T-helper 17 cell (primary cell): ENCODE measurements around the gene TTYH2. TPM values are rescaled to one million over a fixed set of nuclear protein-coding genes. Genes with fewer than 3 reads are reported as not detected.
A peak's percentile ranks its signal among the peaks of the same experiment; 100 is the strongest.

ENCODE experiments used
- ATAC-seq: fragments of 150-1000 bp; cut with Tn5 transposase; 2 replicates; pipeline ENCODE4 v1.10.0; 2021; ENCODE audit warnings: mild to moderate bottlenecking, moderate library complexity
- DNase-seq, 3 donors: peaks; one replicate each; pipeline versions ENCODE4 v3.0.0 to v3.0.0-alpha.2; 2020 to 2021
- H3K9me3 ChIP-seq: one replicate; pipeline ENCODE4 v1.7.0; 2013; ENCODE audit warnings: low read length, mild to moderate bottlenecking; ENCODE audit not compliant: control insufficient read depth, poor library complexity, severe bottlenecking
- H3K27ac Mint-ChIP-seq: one replicate; pipeline ENCODE4 v1.8.0; 2022; ENCODE audit warnings: mild to moderate bottlenecking, moderate library complexity, mixed read lengths
- H3K27me3 Mint-ChIP-seq: one replicate; pipeline ENCODE4 v1.8.0; 2022; ENCODE audit warnings: mixed read lengths
- H3K36me3 Mint-ChIP-seq: one replicate; pipeline ENCODE4 v1.8.0; 2022; ENCODE audit warnings: low read depth, mixed read lengths
- H3K4me1 Mint-ChIP-seq: one replicate; pipeline ENCODE4 v1.8.0; 2022; ENCODE audit warnings: mild to moderate bottlenecking, mixed read lengths
- H3K4me3 Mint-ChIP-seq: one replicate; pipeline ENCODE4 v1.8.0; 2022; ENCODE audit warnings: mild to moderate bottlenecking, moderate library complexity, mixed read lengths
- total RNA-seq, 4 donors: library from RNA in 2 of 4; stranded (reverse) in 2 of 4; gene quantifications; one replicate each; pipeline ENCODE4 v1.2.3 and lab custom pipeline; 2022 to 2026

TTYH2 gene
- total RNA-seq, 2 donors from 2014 or later: 19.8 to 23.2 TPM

- DNase-seq (no peak), ATAC-seq (no peak)
- Mint-ChIP-seq H3K27me3 (no peaks in the 10 kb centered on the region), H3K36me3 (peaks cover 3% of the 10 kb centered on the region), H3K27ac (no peak overlapping the region), H3K4me1 (peaks cover 3% of the 10 kb centered on the region), H3K4me3 (no peak overlapping the region)
- H3K9me3 ChIP-seq: no peaks in the 10 kb centered on the region
Measured at GRCh38 chr17:74239172-74239571, 25.8 kb downstream of the TTYH2 start.

GRCh38 chr17:74240618-74241205 lies 27.3 kb downstream of the TTYH2 start:
- DNase-seq: no peak
- Mint-ChIP-seq H3K27me3 (no peaks in the 10 kb centered on the region), H3K4me1 (peaks cover 3% of the 10 kb centered on the region), H3K4me3 (no peak overlapping the region), H3K27ac (no peak overlapping the region), H3K36me3 (peaks cover 3% of the 10 kb centered on the region)
- ATAC-seq: no peak
- no peaks in the 10 kb centered on the region for H3K9me3 ChIP-seq

- no peak for ATAC-seq
- no peak overlapping the region for H3K4me3 Mint-ChIP-seq
- H3K27ac Mint-ChIP-seq: no peak overlapping the region
- no peaks in the 10 kb centered on the region for H3K9me3 ChIP-seq
- H3K36me3 Mint-ChIP-seq: peaks cover 3% of the 10 kb centered on the region
- DNase-seq: no peak
- H3K4me1 Mint-ChIP-seq: peaks cover 3% of the 10 kb centered on the region
- H3K27me3 Mint-ChIP-seq: no peaks in the 10 kb centered on the region
Measured at GRCh38 chr17:74241431-74241830, 28.1 kb downstream of the TTYH2 start.

GRCh38 chr17:74241847-74242246 lies 28.5 kb downstream of the TTYH2 start:
- H3K27ac Mint-ChIP-seq: no peak overlapping the region
- H3K4me3 Mint-ChIP-seq: no peak overlapping the region
- DNase-seq: no peak

GRCh38 chr17:74243013-74243755 lies 29.8 kb downstream of the TTYH2 start:
- no peak overlapping the region for H3K4me3 Mint-ChIP-seq
- no peaks in the 10 kb centered on the region for H3K9me3 ChIP-seq
- no peak overlapping the region for H3K27ac Mint-ChIP-seq
- ATAC-seq (no peak), DNase-seq (no peak)
- H3K36me3 Mint-ChIP-seq: peaks cover 3% of the 10 kb centered on the region
- H3K4me1 Mint-ChIP-seq: peaks cover 5% of the 10 kb centered on the region
- no peaks in the 10 kb centered on the region for H3K27me3 Mint-ChIP-seq

More at GRCh38 chr17:74241847-74242246, 28.5 kb downstream of the TTYH2 start:
- ATAC-seq: no peak
- H3K4me1 Mint-ChIP-seq: peaks cover 5% of the 10 kb centered on the region
- no peaks in the 10 kb centered on the region for H3K9me3 ChIP-seq
- H3K36me3 Mint-ChIP-seq: peaks cover 3% of the 10 kb centered on the region
- no peaks in the 10 kb centered on the region for H3K27me3 Mint-ChIP-seq

- Mint-ChIP-seq H3K36me3 (peaks cover 3% of the 10 kb centered on the region), H3K27me3 (no peaks in the 10 kb centered on the region), H3K27ac (no peak overlapping the region), H3K4me3 (no peak overlapping the region), H3K4me1 (peaks cover 5% of the 10 kb centered on the region)
- H3K9me3 ChIP-seq: no peaks in the 10 kb centered on the region
- no peak for ATAC-seq
- DNase-seq: no peak
Measured at GRCh38 chr17:74244128-74244527, 30.8 kb downstream of the TTYH2 start.

GRCh38 chr17:74244548-74244947 lies 31.2 kb downstream of the TTYH2 start:
- ATAC-seq: no peak
- H3K27ac Mint-ChIP-seq: no peak overlapping the region
- H3K4me1 Mint-ChIP-seq: peaks cover 5% of the 10 kb centered on the region
- peaks cover 2% of the 10 kb centered on the region for H3K36me3 Mint-ChIP-seq
- no peaks in the 10 kb centered on the region for H3K9me3 ChIP-seq
- no peaks in the 10 kb centered on the region for H3K27me3 Mint-ChIP-seq
- DNase-seq: no peak
- H3K4me3 Mint-ChIP-seq: no peak overlapping the region

GRCh38 chr17:74245145-74245831 lies 31.9 kb downstream of the TTYH2 start:
- no peaks in the 10 kb centered on the region for H3K27me3 Mint-ChIP-seq
- H3K36me3 Mint-ChIP-seq: no peaks in the 10 kb centered on the region
- H3K4me1 Mint-ChIP-seq: peaks cover 5% of the 10 kb centered on the region
- H3K9me3 ChIP-seq: no peaks in the 10 kb centered on the region
- H3K27ac Mint-ChIP-seq: peak overlapping the region; percentile 51
- no peak overlapping the region for H3K4me3 Mint-ChIP-seq
- ATAC-seq (no peak), DNase-seq (no peak)

- Mint-ChIP-seq H3K36me3 (no peaks in the 10 kb centered on the region), H3K27me3 (no peaks in the 10 kb centered on the region), H3K4me1 (peaks cover 5% of the 10 kb centered on the region), H3K4me3 (no peak overlapping the region), H3K27ac (peak overlapping the region; percentile 51)
- no peaks in the 10 kb centered on the region for H3K9me3 ChIP-seq
- ATAC-seq: no peak
- DNase-seq: no peak
Measured at GRCh38 chr17:74245871-74246270, 32.5 kb downstream of the TTYH2 start.

GRCh38 chr17:74249590-74250270 lies 36.4 kb downstream of the TTYH2 start:
- Mint-ChIP-seq H3K4me1 (peaks cover 7% of the 10 kb centered on the region), H3K4me3 (no peak overlapping the region), H3K36me3 (peaks cover 2% of the 10 kb centered on the region), H3K27ac (no peak overlapping the region), H3K27me3 (no peaks in the 10 kb centered on the region)
- no peak for DNase-seq
- no peak for ATAC-seq
- no peaks in the 10 kb centered on the region for H3K9me3 ChIP-seq

GRCh38 chr17:74250324-74250995 lies 37.1 kb downstream of the TTYH2 start:
- ATAC-seq (no peak), DNase-seq (no peak)
- Mint-ChIP-seq H3K4me1 (peaks cover 7% of the 10 kb centered on the region), H3K27ac (peak overlapping the region; percentile 2), H3K27me3 (no peaks in the 10 kb centered on the region), H3K4me3 (no peak overlapping the region), H3K36me3 (peaks cover 2% of the 10 kb centered on the region)
- no peaks in the 10 kb centered on the region for H3K9me3 ChIP-seq

- DNase-seq: no peak
- no peaks in the 10 kb centered on the region for H3K9me3 ChIP-seq
- Mint-ChIP-seq H3K4me1 (peaks cover 7% of the 10 kb centered on the region), H3K27ac (peak overlapping the region; percentile 2), H3K27me3 (no peaks in the 10 kb centered on the region), H3K4me3 (no peak overlapping the region), H3K36me3 (peaks cover 2% of the 10 kb centered on the region)
- ATAC-seq: no peak
Measured at GRCh38 chr17:74251051-74251450, 37.7 kb downstream of the TTYH2 start.

- no peak for ATAC-seq
- H3K9me3 ChIP-seq: no peaks in the 10 kb centered on the region
- Mint-ChIP-seq H3K4me1 (peaks cover 6% of the 10 kb centered on the region), H3K27ac (peak overlapping the region; percentile 2), H3K27me3 (no peaks in the 10 kb centered on the region), H3K36me3 (peaks cover 2% of the 10 kb centered on the region), H3K4me3 (no peak overlapping the region)
- DNase-seq: no peak
Measured at GRCh38 chr17:74251569-74251968, 38.2 kb downstream of the TTYH2 start.
